LHCN-M2 (cell line): ENCODE results near the gene ANKRD35. TPM values are rescaled to one million over a fixed set of nuclear protein-coding genes. Genes with fewer than 3 reads are reported as not detected.

Source experiments
- DNase-seq: peaks from one replicate; pipeline ENCODE4 v3.0.0-alpha.2; 2012; ENCODE audit warnings: low read depth
- total RNA-seq: library from RNA; depleted of rRNA; stranded (reverse); fragments of >200 nt; gene quantifications from 2 replicates; pipeline ENCODE4 v1.2.3, GENCODE V29; 2014

ANKRD35 gene
- total RNA-seq, 1 experiment from 2014 or later = 2.3 TPM

DNA sequence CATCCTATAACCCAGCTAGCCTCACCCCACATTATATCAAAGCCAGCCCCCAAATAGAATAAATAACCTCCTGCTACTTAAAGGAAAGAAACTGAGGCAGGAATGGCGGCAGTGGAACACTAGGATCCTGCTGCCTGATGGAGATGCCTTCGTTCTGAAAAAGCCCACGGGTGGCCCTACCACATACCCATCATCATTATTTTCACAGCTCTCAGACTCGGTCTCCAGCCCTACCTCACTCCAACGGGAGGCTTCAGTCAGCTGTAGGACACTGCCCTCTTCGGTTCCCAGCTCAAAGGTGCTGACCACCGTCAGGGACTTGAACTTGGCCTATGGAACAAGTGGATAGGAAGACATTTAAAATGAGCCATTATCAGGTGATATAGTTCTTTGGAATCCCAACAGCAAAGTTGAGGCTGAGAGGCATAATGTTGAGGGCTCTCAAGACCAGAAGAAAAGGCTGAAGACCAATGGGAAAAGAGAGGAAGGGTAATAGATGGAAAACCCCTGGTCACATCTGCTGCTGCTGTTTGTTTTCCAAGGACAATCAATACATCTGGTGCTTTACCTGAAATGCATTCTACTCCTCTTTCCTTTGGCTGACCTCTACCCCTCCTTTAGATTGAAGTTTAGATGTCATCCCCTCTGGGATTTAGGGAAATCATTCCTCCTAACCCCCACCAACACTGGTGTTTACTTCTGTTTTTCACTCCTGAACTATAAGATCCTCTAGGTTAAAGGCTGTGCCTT, 7.8 kb upstream of the ANKRD35 start:
- DNase-seq = no peak

- DNase-seq = peak; percentile 64
Measured at GRCh38 chr1:145892486-145893087, 6.9 kb upstream of the ANKRD35 start.

- DNase-seq = peak; percentile 100
Measured at GRCh38 chr1:145891587-145892485, 6.2 kb upstream of the ANKRD35 start.

- peak; percentile 96 for DNase-seq
Measured at GRCh38 chr1:145891143-145891542, 5.5 kb upstream of the ANKRD35 start.

GRCh38 chr1:145889722-145890121, 4.1 kb upstream of the ANKRD35 start:
- no peak for DNase-seq

- DNase-seq = peak; percentile 41
Measured at GRCh38 chr1:145887631-145888030, 2.0 kb upstream of the ANKRD35 start.

DNA sequence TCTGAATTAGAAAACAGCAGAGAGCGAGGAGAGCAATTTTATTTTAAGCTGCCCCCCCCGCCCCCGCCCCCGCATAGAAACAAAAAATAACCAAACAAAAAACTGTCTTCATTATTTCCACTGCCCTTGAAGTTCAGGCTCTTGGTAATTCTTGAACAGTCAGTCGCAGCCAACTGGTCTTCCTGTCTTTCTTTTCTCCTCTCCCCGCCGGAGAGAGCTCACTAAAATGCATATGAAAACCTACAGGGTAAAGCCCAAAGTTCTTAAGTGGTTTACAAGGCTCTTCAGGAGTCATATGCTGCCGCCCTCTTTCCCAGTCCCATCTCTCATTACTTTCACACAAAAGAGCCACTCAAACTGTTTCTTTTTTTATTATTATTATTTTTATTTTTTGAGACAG, 1.1 kb upstream of the ANKRD35 start:
- DNase-seq = no peak

DNA sequence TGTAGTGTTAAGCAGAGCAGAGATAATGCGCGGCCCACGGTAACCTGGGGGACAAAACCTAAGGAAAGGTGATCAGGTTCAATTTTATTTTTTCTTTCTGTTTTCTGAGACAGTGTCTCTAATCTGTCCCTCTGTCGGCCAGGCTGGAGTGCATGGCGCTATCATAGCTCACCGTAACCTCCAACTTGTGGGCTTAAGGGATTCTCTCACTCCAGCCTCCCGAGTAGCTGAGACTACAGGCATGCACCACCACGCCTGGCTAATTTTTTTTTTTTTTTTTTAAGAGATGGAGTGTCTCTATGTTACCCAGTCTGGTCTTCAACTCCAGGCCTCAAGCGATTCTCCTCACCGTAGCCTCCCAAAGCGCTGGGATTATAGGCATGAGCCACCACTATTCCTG, 724 bp upstream of the ANKRD35 start:
- no peak for DNase-seq

DNA sequence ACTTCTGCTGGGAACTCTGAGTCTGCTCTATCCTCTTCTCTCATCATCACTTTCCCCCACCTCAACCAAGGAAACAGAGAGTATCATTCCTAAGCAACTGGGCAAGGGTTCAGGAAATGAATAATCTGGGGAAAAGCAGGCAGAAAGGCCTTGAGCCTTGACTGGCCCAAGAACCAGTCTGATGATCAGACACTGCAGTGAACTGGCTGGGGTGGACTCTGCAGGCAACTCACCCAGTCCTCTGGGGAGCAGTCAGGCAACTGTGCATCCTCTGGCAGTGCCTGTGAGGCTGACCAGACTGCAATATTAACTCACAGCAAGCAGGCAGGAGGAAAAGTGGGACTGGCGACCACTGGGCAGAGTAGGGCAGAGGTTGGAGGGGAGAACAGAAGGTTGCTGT, 991 bp downstream of the ANKRD35 start:
- DNase-seq = peak; percentile 76

GRCh38 chr1:145879775-145880174, 5.9 kb downstream of the ANKRD35 start:
- DNase-seq = no peak

DNA sequence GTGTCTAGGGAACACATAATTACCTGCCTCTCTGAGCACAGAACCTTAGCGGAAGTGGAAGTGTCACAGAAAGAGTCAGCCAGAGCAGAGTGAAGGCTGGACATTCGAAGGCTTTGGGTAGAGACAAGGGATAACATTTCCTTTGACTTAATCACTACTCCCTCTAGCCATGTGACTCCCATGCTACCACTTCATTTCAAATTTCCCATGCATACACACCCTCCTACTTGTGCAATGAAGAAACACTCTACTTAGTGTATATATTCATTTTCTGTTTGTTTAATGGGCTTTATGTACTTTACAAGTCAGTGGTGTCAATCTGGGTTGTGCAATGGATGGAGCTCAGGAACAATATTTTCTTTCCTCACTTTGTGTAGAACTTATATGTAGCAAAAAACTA, 6.9 kb downstream of the ANKRD35 start:
- no peak for DNase-seq

DNA sequence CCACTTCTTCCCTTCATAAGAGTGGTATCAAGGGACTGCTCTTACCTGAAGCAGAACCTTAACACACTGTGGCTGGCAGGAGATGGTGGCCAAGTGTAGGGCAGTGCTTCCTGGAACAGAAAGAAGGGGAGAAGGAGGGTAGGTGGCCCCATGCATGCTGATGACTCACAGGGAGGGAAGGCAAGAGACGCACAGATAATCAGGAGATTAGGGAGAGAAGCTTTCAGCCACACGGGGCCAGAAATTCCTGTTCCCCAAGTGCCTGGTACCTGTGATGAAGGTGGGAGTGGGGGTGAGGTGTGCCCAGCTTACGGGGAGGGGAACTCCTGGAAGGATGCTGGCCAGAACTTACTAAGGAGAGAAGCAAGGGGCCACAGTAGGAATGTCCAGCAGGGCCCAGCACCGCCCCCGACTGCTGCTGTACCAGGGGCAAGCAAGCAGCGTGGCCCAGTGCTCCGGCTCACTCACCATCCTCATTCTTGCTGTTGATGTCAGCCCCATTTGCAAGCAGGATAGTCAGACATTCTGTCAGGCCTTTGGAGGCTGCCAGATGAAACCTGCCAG, 7.7 kb downstream of the ANKRD35 start:
- no peak for DNase-seq

DNA sequence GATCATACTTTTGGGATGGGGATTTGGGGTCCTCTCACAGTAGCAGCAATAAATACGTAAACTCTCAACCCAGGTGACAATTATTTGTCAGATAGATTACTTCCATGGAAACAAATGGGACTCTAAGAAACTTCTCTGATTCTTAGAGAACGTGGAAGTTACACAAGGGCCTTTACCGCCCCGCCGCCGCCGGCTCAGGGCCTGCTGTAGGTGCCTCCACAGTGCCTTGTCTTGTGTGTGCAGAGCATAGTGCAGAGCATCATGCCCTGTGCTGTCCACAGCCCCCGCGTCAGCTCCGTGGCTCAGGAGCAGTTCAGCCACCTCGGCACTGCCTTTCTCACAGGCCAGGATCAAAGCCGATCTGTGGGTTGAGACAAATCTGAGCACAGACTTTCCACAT, 11.0 kb downstream of the ANKRD35 start:
- no peak for DNase-seq

DNA sequence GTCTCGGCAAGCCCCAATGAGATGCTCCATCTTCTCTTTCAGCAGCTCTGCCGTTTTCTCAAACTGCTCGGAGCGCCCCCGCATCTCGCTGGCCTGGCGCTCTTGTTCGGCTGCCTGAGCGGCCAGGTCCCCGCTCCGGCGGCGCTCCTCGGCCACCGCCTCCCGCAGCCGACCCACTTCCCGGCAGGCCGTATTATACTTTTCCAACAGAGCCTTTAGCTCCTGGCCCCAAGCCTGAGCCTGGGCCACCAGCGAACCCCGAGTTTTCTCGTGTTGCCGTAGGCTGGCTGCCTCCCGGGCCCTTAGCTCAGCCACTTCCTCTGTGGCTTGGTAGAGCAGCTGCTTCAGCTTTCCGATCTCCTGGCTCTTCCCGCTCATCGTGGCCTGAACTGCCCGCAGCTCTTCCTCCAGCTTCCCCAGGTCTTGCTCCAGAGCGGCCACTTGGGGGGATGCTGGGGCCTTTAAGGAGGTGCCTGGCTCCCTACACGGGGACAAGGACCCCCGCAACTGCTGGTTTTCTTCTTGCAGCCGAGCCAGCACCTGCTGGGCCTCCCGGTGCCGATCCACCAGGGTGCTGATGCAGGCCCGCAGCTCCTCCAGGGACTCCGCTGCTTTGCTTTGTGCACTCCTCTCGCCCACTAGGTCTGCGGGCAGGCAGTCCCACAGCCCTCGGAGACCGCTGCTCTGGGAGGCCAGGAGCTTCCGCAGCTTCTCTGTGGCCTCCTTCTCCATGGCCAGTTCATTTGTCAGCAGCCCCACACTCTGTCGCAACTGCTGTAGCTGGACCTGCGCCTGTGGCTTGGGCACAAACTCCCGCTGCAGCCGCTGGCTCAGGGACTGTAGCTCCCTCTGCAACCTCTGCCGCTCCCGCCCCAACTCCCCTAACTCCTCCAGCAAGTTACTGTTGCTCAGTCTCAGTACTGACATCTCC, 13.4 kb downstream of the ANKRD35 start:
- DNase-seq = peak; percentile 62

- no peak for DNase-seq
Measured at GRCh38 chr1:145868232-145868631, 17.4 kb downstream of the ANKRD35 start.

DNA sequence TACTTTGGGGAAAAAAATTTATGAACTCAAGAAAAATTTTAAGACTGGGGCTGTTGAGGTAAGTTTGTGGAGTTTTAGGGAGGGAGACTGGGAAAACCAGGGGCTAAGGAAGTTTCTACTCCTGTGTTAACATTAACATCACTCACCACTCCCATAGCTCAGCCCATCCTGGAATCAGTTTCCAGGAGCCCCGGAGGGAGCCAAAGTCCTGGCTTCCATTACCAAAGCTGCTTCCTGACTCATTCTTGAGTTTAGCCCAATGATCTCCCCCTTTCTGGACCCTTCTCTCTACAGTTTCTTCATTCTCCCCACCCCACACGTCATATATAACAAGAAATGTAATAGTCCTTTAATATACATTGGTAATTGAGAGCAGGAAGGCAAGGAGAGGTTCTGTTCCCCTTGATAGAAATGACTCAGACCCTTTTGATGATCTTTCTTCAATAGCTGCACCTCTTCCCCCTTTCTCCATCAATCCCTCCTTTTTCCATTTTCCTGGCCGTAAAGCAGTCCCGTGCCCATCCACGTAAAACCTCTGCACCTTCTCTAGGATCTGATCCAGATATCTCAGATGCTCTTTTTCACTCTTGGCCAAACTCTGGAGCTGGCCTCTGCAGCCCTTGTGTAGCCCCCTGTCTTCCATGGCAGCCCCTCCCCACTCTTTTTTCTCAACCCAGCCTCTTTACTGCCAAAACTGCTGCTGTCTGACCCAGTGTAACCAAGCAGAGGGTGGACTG, 22.2 kb downstream of the ANKRD35 start:
- no peak for DNase-seq

DNA sequence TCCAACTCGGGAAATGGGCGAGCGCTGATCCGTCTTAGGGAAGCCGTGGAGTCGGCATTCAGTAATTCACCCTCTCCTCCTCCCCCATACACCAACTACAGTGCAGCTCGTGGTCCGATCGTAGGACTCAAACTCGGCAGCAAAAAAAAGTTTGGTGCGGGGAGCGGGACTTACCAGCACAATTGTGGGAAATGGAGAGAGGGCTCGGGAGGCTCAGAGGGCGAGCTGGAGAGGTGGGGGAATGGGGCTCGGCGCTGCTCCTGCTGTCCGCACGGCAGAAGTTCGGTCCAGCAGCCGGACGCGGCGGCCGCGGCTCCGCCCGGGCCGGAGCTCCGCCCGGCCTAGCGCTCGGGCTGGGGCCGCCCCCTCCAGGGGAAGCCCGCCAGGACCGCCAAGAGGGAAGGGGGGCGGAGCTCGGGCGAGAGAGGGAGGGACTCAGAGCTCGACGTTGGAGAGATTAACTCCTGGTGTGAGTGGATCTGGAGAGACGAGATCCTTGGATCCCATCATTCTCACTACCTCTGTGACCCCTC, 26.1 kb downstream of the ANKRD35 start:
- DNase-seq = peak; percentile 87

- peak; percentile 92 for DNase-seq
Measured at GRCh38 chr1:145858901-145859490, 26.7 kb downstream of the ANKRD35 start, which contains the start of gene PIAS3. PIAS3 (minus strand) TSS chr1:145859081; CDS start chr1:145858990, 91 bp downstream.

- peak; percentile 38 for DNase-seq
Measured at GRCh38 chr1:145858238-145858900, 27.3 kb downstream of the ANKRD35 start.
